ENCODE results near the gene PI3.
"Not testable (repeated sequence)": the region's sequence is repeated elsewhere in the genome, so short reads cannot be mapped to it uniquely, and the experiment has no call there.

The PI3 gene

GRCh38 chr20:45174434-45175364 is at the start of gene PI3:
Gene PI3, plus strand, starts transcription at chr20:45174902. Its CDS starts 21 bp downstream, at chr20:45174923.
- DNase-seq (ENCODE audit: low read depth): no peak
- no peak within 1 kb of the TSS for H3K4me3 ChIP-seq (ENCODE audit: low read depth, low read length)

GRCh38 chr20:45128099-45128498 is 46.6 kb upstream of the PI3 start:
- no peak for DNase-seq (ENCODE audit: low read depth)
- no peak overlapping the region for H3K4me3 ChIP-seq (ENCODE audit: low read depth, low read length)

- DNase-seq (ENCODE audit: low read depth): no peak
- no peak overlapping the region for H3K4me3 ChIP-seq (ENCODE audit: low read depth, low read length)
These were observed 37.8 kb upstream of the PI3 start for GRCh38 chr20:45136911-45137310.

GRCh38 chr20:45138561-45139300 is 36.0 kb upstream of the PI3 start:
- no peak overlapping the region for H3K4me3 ChIP-seq (ENCODE audit: low read depth, low read length)
- DNase-seq (ENCODE audit: low read depth): no peak

- DNase-seq (ENCODE audit: low read depth); H3K4me3 ChIP-seq (ENCODE audit: low read depth, low read length): not testable (repeated sequence)
These were observed 34.8 kb upstream of the PI3 start for GRCh38 chr20:45139733-45140375.

GRCh38 chr20:45140836-45141235 is 33.9 kb upstream of the PI3 start:
- no peak overlapping the region for H3K4me3 ChIP-seq (ENCODE audit: low read depth, low read length)
- no peak for DNase-seq (ENCODE audit: low read depth)

GRCh38 chr20:45149062-45149461 is 25.6 kb upstream of the PI3 start:
- no peak for DNase-seq (ENCODE audit: low read depth)
- no peak overlapping the region for H3K4me3 ChIP-seq (ENCODE audit: low read depth, low read length)

GRCh38 chr20:45152405-45152804 is 22.3 kb upstream of the PI3 start:
- no peak for DNase-seq (ENCODE audit: low read depth)
- H3K4me3 ChIP-seq (ENCODE audit: low read depth, low read length): no peak overlapping the region

- H3K4me3 ChIP-seq (ENCODE audit: low read depth, low read length): no peak overlapping the region
- no peak for DNase-seq (ENCODE audit: low read depth)
These were observed 21.6 kb upstream of the PI3 start for GRCh38 chr20:45153147-45153546.

GRCh38 chr20:45153752-45154151 is 20.9 kb upstream of the PI3 start:
- H3K4me3 ChIP-seq (ENCODE audit: low read depth, low read length): no peak overlapping the region
- no peak for DNase-seq (ENCODE audit: low read depth)

GRCh38 chr20:45154183-45154582 is 20.5 kb upstream of the PI3 start:
- H3K4me3 ChIP-seq (ENCODE audit: low read depth, low read length): no peak overlapping the region
- no peak for DNase-seq (ENCODE audit: low read depth)

- not testable (repeated sequence) for DNase-seq (ENCODE audit: low read depth)
These were observed 19.9 kb upstream of the PI3 start for GRCh38 chr20:45154794-45155193.

GRCh38 chr20:45156713-45157112 is 18.0 kb upstream of the PI3 start:
- no peak overlapping the region for H3K4me3 ChIP-seq (ENCODE audit: low read depth, low read length)
- no peak for DNase-seq (ENCODE audit: low read depth)

More at GRCh38 chr20:45154794-45155193, 19.9 kb upstream of the PI3 start:
- H3K4me3 ChIP-seq (ENCODE audit: low read depth, low read length): not testable (repeated sequence)

- DNase-seq (ENCODE audit: low read depth): peak; percentile 52
- no peak overlapping the region for H3K4me3 ChIP-seq (ENCODE audit: low read depth, low read length)
These were observed 16.7 kb upstream of the PI3 start for GRCh38 chr20:45157962-45158361.

- no peak overlapping the region for H3K4me3 ChIP-seq (ENCODE audit: low read depth, low read length)
These were observed 11.5 kb upstream of the PI3 start for GRCh38 chr20:45163083-45163803.

GRCh38 chr20:45164906-45165305 is 9.8 kb upstream of the PI3 start:
- no peak for DNase-seq (ENCODE audit: low read depth)
- H3K4me3 ChIP-seq (ENCODE audit: low read depth, low read length): no peak overlapping the region

More at GRCh38 chr20:45163083-45163803, 11.5 kb upstream of the PI3 start:
- no peak for DNase-seq (ENCODE audit: low read depth)

GRCh38 chr20:45173522-45173921 is 1.2 kb upstream of the PI3 start:
- no peak overlapping the region for H3K4me3 ChIP-seq (ENCODE audit: low read depth, low read length)
- no peak for DNase-seq (ENCODE audit: low read depth)

GRCh38 chr20:45176526-45177267 is 2.0 kb downstream of the PI3 start:
- no peak for DNase-seq (ENCODE audit: low read depth)
- H3K4me3 ChIP-seq (ENCODE audit: low read depth, low read length): no peak overlapping the region

GRCh38 chr20:45179166-45179565 is 4.5 kb downstream of the PI3 start:
- no peak for DNase-seq (ENCODE audit: low read depth)
- no peak overlapping the region for H3K4me3 ChIP-seq (ENCODE audit: low read depth, low read length)

Data from skeletal muscle cell (primary cell).